ENCODE data around the gene NDUFAF2. TPM values are rescaled to one million over a fixed set of nuclear protein-coding genes. Genes with fewer than 3 reads are reported as not detected.

The NDUFAF2 gene
- total RNA-seq, 1 donor from 2014 or later: 33.1 TPM

GRCh38 chr5:61160497-61160896 lies 215.5 kb downstream of the NDUFAF2 start:
- peaks cover 33% of the 10 kb centered on the region for H3K4me1 ChIP-seq

GRCh38 chr5:61162010-61162831 lies 217.2 kb downstream of the NDUFAF2 start, which contains the start of gene SMIM15:
SMIM15 (minus strand) TSS chr5:61162468; CDS start chr5:61160171, 2,297 bp downstream.
- Histone ChIP-seq H3K4me1 (peaks cover 33% of the 10 kb centered on the region), H3K4me3 (peak within 1 kb of the TSS; percentile 84 to 94), H3K9me3 (no peaks in the 10 kb centered on the region), H3K27me3 (no peaks in the 10 kb centered on the region), H3K36me3 (peaks cover 0 to 25% of the 10 kb centered on the region in 2 donors), H3K27ac (peak within 1 kb of the TSS; percentile 94)
- DNase-seq (ENCODE audit: extremely low spot score in 2 of 2): peak in 1 of 2 donors; percentile 91
- TF ChIP-seq POLR2AphosphoS5 (IDR thresholded peaks at IDR 0.05; ENCODE audit: insufficient read depth in 1 of 2, low read depth in 1 of 2): peak; percentile 81 to 88
- no peak for TF ChIP-seq CTCF (IDR thresholded peaks at IDR 0.05)
- TF ChIP-seq POLR2A (IDR thresholded peaks at IDR 0.05): no peak
- intact Hi-C loops (cut with DNase I): loop anchor here (10.0 kb wide), 1 partner anchor 173 kb away; the partner anchor contains the start of gene ZSWIM6

More at GRCh38 chr5:61160497-61160896, 215.5 kb downstream of the NDUFAF2 start:
- no peaks in the 10 kb centered on the region for H3K9me3 ChIP-seq
- no peak overlapping the region for H3K27ac ChIP-seq
- TF ChIP-seq POLR2A (IDR thresholded peaks at IDR 0.05) (no peak), CTCF (IDR thresholded peaks at IDR 0.05) (no peak), POLR2AphosphoS5 (IDR thresholded peaks at IDR 0.05; ENCODE audit: insufficient read depth in 1 of 2, low read depth in 1 of 2) (no peak)
- intact Hi-C loops (cut with DNase I): loop anchor here (10.0 kb wide), 1 partner anchor 174 kb away; the partner anchor contains the start of gene ZSWIM6
- no peaks in the 10 kb centered on the region for H3K27me3 ChIP-seq
- H3K4me3 ChIP-seq: no peak overlapping the region
- DNase-seq (ENCODE audit: extremely low spot score in 2 of 2): no peak
- peaks cover 0 to 30% of the 10 kb centered on the region in 2 donors for H3K36me3 ChIP-seq

- TF ChIP-seq CTCF (IDR thresholded peaks at IDR 0.05): no peak
- no peak for TF ChIP-seq POLR2A (IDR thresholded peaks at IDR 0.05)
- peak in 1 of 2 donors; percentile 47 for TF ChIP-seq POLR2AphosphoS5 (IDR thresholded peaks at IDR 0.05; ENCODE audit: insufficient read depth in 1 of 2, low read depth in 1 of 2)
- intact Hi-C loops (cut with DNase I): loop anchor here (10.0 kb wide), 1 partner anchor 172 kb away; the partner anchor contains the start of gene ZSWIM6
- H3K4me3 ChIP-seq: peak overlapping the region; percentile 84 to 94
- H3K4me1 ChIP-seq: peaks cover 33% of the 10 kb centered on the region
- no peak for DNase-seq (ENCODE audit: extremely low spot score in 2 of 2)
- no peaks in the 10 kb centered on the region for H3K9me3 ChIP-seq
- H3K36me3 ChIP-seq: peaks cover 0 to 17% of the 10 kb centered on the region in 2 donors
- no peaks in the 10 kb centered on the region for H3K27me3 ChIP-seq
- H3K27ac ChIP-seq: peak overlapping the region; percentile 94
Measured at GRCh38 chr5:61162832-61163567, 218.0 kb downstream of the NDUFAF2 start.

- Histone ChIP-seq H3K4me1 (peaks cover 33% of the 10 kb centered on the region), H3K9me3 (no peaks in the 10 kb centered on the region), H3K4me3 (no peak overlapping the region), H3K27ac (no peak overlapping the region), H3K27me3 (no peaks in the 10 kb centered on the region), H3K36me3 (peaks cover 0 to 16% of the 10 kb centered on the region in 2 donors)
- intact Hi-C loops (cut with DNase I): loop anchor here (10.0 kb wide), 1 partner anchor 171 kb away; the partner anchor contains the start of gene ZSWIM6
- TF ChIP-seq POLR2A (IDR thresholded peaks at IDR 0.05) (no peak), CTCF (IDR thresholded peaks at IDR 0.05) (no peak), POLR2AphosphoS5 (IDR thresholded peaks at IDR 0.05; ENCODE audit: insufficient read depth in 1 of 2, low read depth in 1 of 2) (no peak)
- no peak for DNase-seq (ENCODE audit: extremely low spot score in 2 of 2)
Measured at GRCh38 chr5:61163905-61164304, 218.9 kb downstream of the NDUFAF2 start.
